ENCODE results near the gene OR2V2.

Gene OR2V2

DNA sequence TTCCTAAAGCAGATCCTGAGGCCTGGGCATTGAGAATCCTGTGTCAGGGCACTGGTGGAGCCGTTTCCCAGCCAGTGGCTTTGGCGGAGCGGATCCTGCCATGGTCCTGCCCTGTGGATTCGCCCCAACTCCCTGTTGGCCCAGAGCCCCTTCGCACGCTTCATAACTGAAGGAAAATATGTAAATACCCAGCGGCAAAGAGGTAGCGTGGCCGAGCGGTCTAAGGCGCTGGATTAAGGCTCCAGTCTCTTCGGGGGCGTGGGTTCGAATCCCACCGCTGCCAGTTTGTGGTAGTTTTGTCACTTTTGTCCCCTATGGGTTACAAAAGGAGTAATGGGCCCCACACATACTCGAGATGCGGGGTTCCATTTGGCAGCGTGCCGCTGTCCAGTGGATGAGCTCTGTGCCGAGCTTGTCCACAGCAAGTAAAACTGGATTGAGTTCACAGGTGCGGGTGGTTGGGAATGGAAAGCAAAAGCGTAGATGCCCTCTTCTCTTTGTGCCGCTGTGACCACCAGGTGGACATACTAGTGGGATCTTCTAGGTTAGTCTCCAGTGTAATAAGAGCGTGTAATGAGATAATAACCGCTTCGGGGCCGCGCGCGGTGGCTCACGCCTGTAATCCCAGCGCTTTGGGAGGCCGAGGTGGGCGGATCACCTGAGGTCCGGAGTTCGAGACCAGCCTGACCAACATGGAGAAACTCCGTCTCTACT is 40.3 kb downstream of the OR2V2 start:
- Histone ChIP-seq H3K27me3 (ENCODE audit: control insufficient read depth, low read length) (no peaks in the 10 kb centered on the region), H3K4me1 (ENCODE audit: control insufficient read depth, low read length) (peaks cover 50% of the 10 kb centered on the region), H3F3A (ENCODE audit: control insufficient read depth, insufficient read depth) (peaks cover 29% of the 10 kb centered on the region), H3K9me3 (ENCODE audit: control insufficient read depth, insufficient read depth, low read length) (no peaks in the 10 kb centered on the region), H3K36me3 (ENCODE audit: control insufficient read depth, low read length) (no peaks in the 10 kb centered on the region), H3K4me2 (ENCODE audit: low read length) (peak overlapping the region; percentile 98), H3K9me2 (replicated peaks; ENCODE audit: control insufficient read depth, low read length) (no peaks in the 10 kb centered on the region), H3K4me3 (ENCODE audit: low read length) (peak overlapping the region; percentile 94), H3K79me2 (ENCODE audit: control insufficient read depth, low read length) (peaks cover 6% of the 10 kb centered on the region), H3K27ac (ENCODE audit: low read depth, low read length) (peak overlapping the region; percentile 80), H4K20me1 (ENCODE audit: control insufficient read depth, insufficient read depth, low read depth, low read length) (no peaks in the 10 kb centered on the region)
- TF ChIP-seq, protein P1, sequence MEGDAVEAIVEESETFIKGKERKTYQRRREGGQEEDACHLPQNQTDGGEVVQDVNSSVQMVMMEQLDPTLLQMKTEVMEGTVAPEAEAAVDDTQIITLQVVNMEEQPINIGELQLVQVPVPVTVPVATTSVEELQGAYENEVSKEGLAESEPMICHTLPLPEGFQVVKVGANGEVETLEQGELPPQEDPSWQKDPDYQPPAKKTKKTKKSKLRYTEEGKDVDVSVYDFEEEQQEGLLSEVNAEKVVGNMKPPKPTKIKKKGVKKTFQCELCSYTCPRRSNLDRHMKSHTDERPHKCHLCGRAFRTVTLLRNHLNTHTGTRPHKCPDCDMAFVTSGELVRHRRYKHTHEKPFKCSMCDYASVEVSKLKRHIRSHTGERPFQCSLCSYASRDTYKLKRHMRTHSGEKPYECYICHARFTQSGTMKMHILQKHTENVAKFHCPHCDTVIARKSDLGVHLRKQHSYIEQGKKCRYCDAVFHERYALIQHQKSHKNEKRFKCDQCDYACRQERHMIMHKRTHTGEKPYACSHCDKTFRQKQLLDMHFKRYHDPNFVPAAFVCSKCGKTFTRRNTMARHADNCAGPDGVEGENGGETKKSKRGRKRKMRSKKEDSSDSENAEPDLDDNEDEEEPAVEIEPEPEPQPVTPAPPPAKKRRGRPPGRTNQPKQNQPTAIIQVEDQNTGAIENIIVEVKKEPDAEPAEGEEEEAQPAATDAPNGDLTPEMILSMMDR (IDR thresholded peaks at IDR 0.05; ENCODE audit: low read depth, low read length, poor library complexity, severe bottlenecking): peak; percentile 18
- TF ChIP-seq EZH2phosphoT487 (IDR thresholded peaks at IDR 0.05; ENCODE audit: borderline replicate concordance, low read length): no peak

DNA sequence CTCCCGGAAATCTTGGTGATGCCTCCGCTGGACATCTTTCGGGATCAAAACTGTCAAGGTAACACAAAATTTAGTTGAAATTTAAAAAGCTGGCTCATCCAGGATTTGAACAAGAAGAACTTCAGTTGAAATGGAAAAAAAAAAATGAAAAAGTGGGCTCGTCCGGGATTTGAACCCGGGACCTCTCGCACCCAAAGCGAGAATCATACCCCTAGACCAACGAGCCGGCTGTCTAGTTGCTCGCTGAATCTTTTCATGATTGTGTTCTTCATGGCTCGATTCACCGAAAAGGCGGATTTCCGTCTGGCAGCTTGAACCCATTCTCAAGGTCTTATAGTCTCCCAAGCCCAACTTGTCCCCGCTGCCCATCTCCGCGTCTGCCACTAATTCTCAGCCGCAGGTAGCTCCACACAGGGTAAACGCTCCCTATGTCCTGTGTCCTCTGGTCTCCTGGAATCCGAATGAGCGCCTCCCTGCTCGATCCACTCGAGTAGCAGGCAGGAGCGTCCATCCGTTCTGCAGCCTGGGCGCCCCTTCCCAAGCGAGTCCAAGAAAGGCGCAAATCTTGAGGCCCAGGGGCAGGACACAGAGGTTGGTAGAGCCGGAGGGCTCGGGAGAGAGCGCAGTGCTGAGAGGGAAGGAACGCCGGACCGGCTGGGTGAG is 41.4 kb downstream of the OR2V2 start:
- peaks cover 29% of the 10 kb centered on the region for H3F3A ChIP-seq (ENCODE audit: control insufficient read depth, insufficient read depth)
- no peaks in the 10 kb centered on the region for H3K9me3 ChIP-seq (ENCODE audit: control insufficient read depth, insufficient read depth, low read length)
- H3K4me2 ChIP-seq (ENCODE audit: low read length): peak overlapping the region; percentile 98
- H3K4me3 ChIP-seq (ENCODE audit: low read length): peak overlapping the region; percentile 94
- no peaks in the 10 kb centered on the region for H3K36me3 ChIP-seq (ENCODE audit: control insufficient read depth, low read length)
- peak overlapping the region; percentile 80 for H3K27ac ChIP-seq (ENCODE audit: low read depth, low read length)
- H3K4me1 ChIP-seq (ENCODE audit: control insufficient read depth, low read length): peaks cover 47% of the 10 kb centered on the region
- no peaks in the 10 kb centered on the region for H3K27me3 ChIP-seq (ENCODE audit: control insufficient read depth, low read length)
- H3K79me2 ChIP-seq (ENCODE audit: control insufficient read depth, low read length): peaks cover 9% of the 10 kb centered on the region
- H3K9me2 ChIP-seq (replicated peaks; ENCODE audit: control insufficient read depth, low read length): no peaks in the 10 kb centered on the region
- TF ChIP-seq EZH2phosphoT487 (IDR thresholded peaks at IDR 0.05; ENCODE audit: borderline replicate concordance, low read length): no peak
- TF ChIP-seq, protein P1 (IDR thresholded peaks at IDR 0.05; ENCODE audit: low read depth, low read length, poor library complexity, severe bottlenecking): peak; percentile 18
- H4K20me1 ChIP-seq (ENCODE audit: control insufficient read depth, insufficient read depth, low read depth, low read length): no peaks in the 10 kb centered on the region

DNA sequence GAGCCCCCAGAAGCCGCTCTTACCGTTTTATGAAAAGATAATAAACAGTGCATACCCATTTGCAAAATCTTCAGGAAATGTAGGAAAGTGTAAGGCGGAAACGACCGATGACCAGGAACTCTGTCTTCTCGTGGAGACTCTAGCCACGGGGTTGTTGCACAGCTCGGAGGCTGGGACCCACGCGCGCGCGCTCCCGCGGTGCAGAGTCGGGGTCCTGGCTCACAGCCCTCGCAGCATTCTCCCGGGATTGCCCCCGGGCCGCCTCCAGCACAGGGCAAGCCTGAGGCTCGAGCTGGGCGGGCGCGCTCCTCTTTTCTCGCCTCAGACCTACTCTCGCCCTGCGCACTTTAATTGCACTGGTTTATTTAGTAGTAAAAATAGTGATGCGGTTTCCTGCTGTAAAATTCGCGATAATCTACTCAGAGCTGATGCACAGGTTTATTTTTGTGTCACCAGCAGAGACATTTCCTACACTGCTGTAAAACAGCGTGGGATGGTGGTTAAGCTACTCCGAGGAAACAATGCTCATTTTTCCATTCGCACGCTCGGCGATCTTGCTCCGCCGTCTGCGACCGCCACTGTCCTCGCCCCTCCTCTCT is 42.1 kb downstream of the OR2V2 start:
- peaks cover 26% of the 10 kb centered on the region for H3F3A ChIP-seq (ENCODE audit: control insufficient read depth, insufficient read depth)
- H3K36me3 ChIP-seq (ENCODE audit: control insufficient read depth, low read length): no peaks in the 10 kb centered on the region
- H3K27me3 ChIP-seq (ENCODE audit: control insufficient read depth, low read length): no peaks in the 10 kb centered on the region
- no peaks in the 10 kb centered on the region for H4K20me1 ChIP-seq (ENCODE audit: control insufficient read depth, insufficient read depth, low read depth, low read length)
- no peaks in the 10 kb centered on the region for H3K9me2 ChIP-seq (replicated peaks; ENCODE audit: control insufficient read depth, low read length)
- peak overlapping the region; percentile 80 for H3K27ac ChIP-seq (ENCODE audit: low read depth, low read length)
- TF ChIP-seq, protein P1 (IDR thresholded peaks at IDR 0.05; ENCODE audit: low read depth, low read length, poor library complexity, severe bottlenecking): no peak
- TF ChIP-seq EZH2phosphoT487 (IDR thresholded peaks at IDR 0.05; ENCODE audit: borderline replicate concordance, low read length): no peak
- peak overlapping the region; percentile 98 for H3K4me2 ChIP-seq (ENCODE audit: low read length)
- no peaks in the 10 kb centered on the region for H3K9me3 ChIP-seq (ENCODE audit: control insufficient read depth, insufficient read depth, low read length)
- peak overlapping the region; percentile 94 for H3K4me3 ChIP-seq (ENCODE audit: low read length)
- peaks cover 44% of the 10 kb centered on the region for H3K4me1 ChIP-seq (ENCODE audit: control insufficient read depth, low read length)
- peaks cover 9% of the 10 kb centered on the region for H3K79me2 ChIP-seq (ENCODE audit: control insufficient read depth, low read length)

Data from DOHH2 (cell line).